Endothelial cell of umbilical vein (primary cell): Measurements from ENCODE around the gene NUSAP1. TPM values are rescaled to one million over a fixed set of nuclear protein-coding genes. Genes with fewer than 3 reads are reported as not detected.
A peak's percentile ranks its signal among the peaks of the same experiment; 100 is the strongest.

ENCODE experiments used
- BruUV-seq: library from RNA; stranded (reverse); fragments of 400-500 nt; replicated peaks from 2 replicates; lab custom pipeline; 2021; lab: Mats Ljungman, UMichigan
- CTCF ChIA-PET: fragments of 300-600, 350-600 bp; sonication (Branson Sonifier 250); formaldehyde crosslinking; loops from one replicate; lab custom pipeline; 2021; ENCODE audit warnings: antibody characterized with exemption, inconsistent platforms; lab: Charles Lee
- POLR2A ChIA-PET: fragments of 300-600, 350-600 bp; sonication (Branson Sonifier 250); formaldehyde crosslinking; loops from one replicate; lab custom pipeline; 2021; ENCODE audit warnings: antibody characterized with exemption, inconsistent platforms; lab: Charles Lee
- DNase-seq: peaks from one replicate; pipeline ENCODE4 v3.0.0-alpha.2; 2011; ENCODE audit warnings: low read depth, low spot score
- FAIRE-seq: peaks from 2 replicates; lab custom pipeline; 2011; peaks lifted over from hg19 to GRCh38; lab: Jason Lieb, UNC
- H2AFZ ChIP-seq: 2 replicates; pipeline ENCODE4 v1.6.0; 2012; ENCODE audit warnings: low read depth, low read length, control low read depth, inconsistent platforms
- H3K27ac ChIP-seq: 2 replicates; pipeline ENCODE4 v1.5.1; 2011; ENCODE audit warnings: low read depth, mild to moderate bottlenecking, control low read depth, low read length, moderate library complexity; ENCODE audit not compliant: insufficient read depth
- H3K27me3 ChIP-seq, 2 experiments: 2 replicates each; pipeline versions ENCODE4 v1.6.0 to v1.6.1; 2011; ENCODE audit warnings: low read length in 2 of 2, mixed read lengths in 1 of 2; ENCODE audit not compliant: control insufficient read depth in 2 of 2, insufficient read depth in 2 of 2
- H3K36me3 ChIP-seq, 2 experiments: 2 replicates in 1 of 2; 3 replicates in 1 of 2; pipeline ENCODE4 v1.5.1; 2011; ENCODE audit warnings: low read length in 2 of 2, mild to moderate bottlenecking in 1 of 2, moderate library complexity in 1 of 2; ENCODE audit not compliant: control insufficient read depth in 2 of 2, insufficient read depth in 2 of 2; ENCODE audit errors: extremely low read depth in 1 of 2
- H3K4me1 ChIP-seq: 3 replicates; pipeline ENCODE4 v1.5.1; 2011; ENCODE audit warnings: mild to moderate bottlenecking, low read length; ENCODE audit not compliant: control insufficient read depth, insufficient read depth; ENCODE audit errors: extremely low read depth
- H3K4me2 ChIP-seq: 2 replicates; pipeline ENCODE4 v1.6.1; 2011; ENCODE audit warnings: low read length, control low read depth, mixed read lengths; ENCODE audit not compliant: insufficient read depth
- H3K4me3 ChIP-seq, 3 experiments: fragments of 200-600 bp in 1 of 3; sonication (generic), shearing (Covaris generic) in 1 of 3; replicated peaks in 1 of 3; 2 replicates each; pipeline ENCODE4 v1.5.1; 2011 to 2016; ENCODE audit warnings: control low read depth in 3 of 3, low read length in 3 of 3, mild to moderate bottlenecking in 2 of 3, inconsistent platforms in 1 of 3, low read depth in 1 of 3, moderate library complexity in 1 of 3; ENCODE audit not compliant: insufficient read depth in 1 of 3
- H3K79me2 ChIP-seq: 2 replicates; pipeline ENCODE4 v1.6.0; 2012; ENCODE audit warnings: low read length, inconsistent platforms; ENCODE audit not compliant: control insufficient read depth, insufficient read depth
- H3K9ac ChIP-seq: replicated peaks from 2 replicates; pipeline ENCODE3; 2011; ENCODE audit warnings: low read length, control low read depth; ENCODE audit not compliant: insufficient read depth; ENCODE audit errors: extremely low read depth
- H3K9me1 ChIP-seq: replicated peaks from 3 replicates; pipeline ENCODE4 v1.6.0; 2011; ENCODE audit warnings: mild to moderate bottlenecking, low read length; ENCODE audit not compliant: control insufficient read depth, insufficient read depth; ENCODE audit errors: extremely low read depth
- H3K9me3 ChIP-seq: replicated peaks from 2 replicates; pipeline ENCODE4 v1.5.1; 2012; ENCODE audit warnings: low read length, inconsistent platforms; ENCODE audit not compliant: control insufficient read depth, insufficient read depth
- H4K20me1 ChIP-seq: replicated peaks from 2 replicates; pipeline ENCODE3; 2011; ENCODE audit warnings: mild to moderate bottlenecking, low read length; ENCODE audit not compliant: control insufficient read depth, insufficient read depth; ENCODE audit errors: extremely low read depth
- CTCF ChIP-seq, 2 donors: IDR thresholded peaks; 1 replicate in 1 of 2; 2 replicates in 1 of 2; pipeline ENCODE4 v1.5.1; 2011; ENCODE audit warnings: low read length in 2 of 2, mild to moderate bottlenecking in 2 of 2, moderate library complexity in 2 of 2, control low read depth in 1 of 2, inconsistent platforms in 1 of 2, low read depth in 1 of 2; ENCODE audit not compliant: insufficient read depth in 1 of 2; ENCODE audit errors: extremely low read depth in 1 of 2
- EZH2 ChIP-seq: IDR thresholded peaks from 2 replicates; pipeline ENCODE4 v1.6.1; 2012; ENCODE audit warnings: borderline replicate concordance, low read depth, mild to moderate bottlenecking, moderate library complexity, low read length, inconsistent platforms; ENCODE audit not compliant: severe bottlenecking
- FOS ChIP-seq: IDR thresholded peaks from 2 replicates; pipeline ENCODE4 v1.6.1; 2011; ENCODE audit warnings: mild to moderate bottlenecking, low read length, moderate library complexity, borderline replicate concordance; ENCODE audit not compliant: insufficient read depth
- GATA2 ChIP-seq: IDR thresholded peaks from 2 replicates; pipeline ENCODE4 v1.7.0; 2011; ENCODE audit warnings: low read depth, mild to moderate bottlenecking, moderate library complexity, mixed read lengths, low read length; ENCODE audit not compliant: insufficient read length, insufficient read depth
- JUN ChIP-seq: IDR thresholded peaks from 2 replicates; pipeline ENCODE4 v1.6.1; 2011; ENCODE audit warnings: borderline replicate concordance, low read depth; ENCODE audit not compliant: insufficient read length, insufficient read depth
- MYC ChIP-seq: IDR thresholded peaks from one replicate; pipeline ENCODE4 v1.6.1; 2011; ENCODE audit warnings: mild to moderate bottlenecking, low read depth, low read length
- POLR2A ChIP-seq: IDR thresholded peaks from 2 replicates; pipeline ENCODE4 v1.6.1; 2012; ENCODE audit warnings: low read depth, mild to moderate bottlenecking, control low read depth, low read length
- POLR2AphosphoS5 ChIP-seq: IDR thresholded peaks from 2 replicates; pipeline ENCODE4 v1.6.1; 2012; ENCODE audit warnings: low read depth, mild to moderate bottlenecking, control low read depth, low read length, moderate library complexity; ENCODE audit not compliant: insufficient read depth
- dilution Hi-C: fragments of 300-500 bp; cut with MboI; formaldehyde crosslinking; loops from one replicate; pipeline ENCODE4 v1.15.0; 2019; ENCODE audit warnings: low sequenced_read_pairs; ENCODE audit not compliant: extremely low pct_ligation_motif_present
- intact Hi-C: fragments of 100-400 bp; cut with micrococcal nuclease; formaldehyde crosslinking; loops from one replicate; pipeline ENCODE4 v1.10.0; 2022
- polyA plus RNA-seq, 4 experiments: library from polyadenylated mRNA; depleted of rRNA in 3 of 4; stranded (reverse) in 3 of 4; unstranded in 1 of 4; fragments of >200 nt; gene quantifications; 2 replicates each; pipeline versions ENCODE4 v1.2.1 to v1.2.3, GENCODE V29; 2011 to 2012; ENCODE audit warnings: missing spikeins in 1 of 4
- total RNA-seq: library from RNA; stranded (reverse); gene quantifications from 2 replicates; pipeline ENCODE4 v1.2.3, GENCODE V29; 2021
- TF ChIP-seq, protein P1 (sequence below): IDR thresholded peaks from 2 replicates; pipeline ENCODE4 v1.6.1; 2011; ENCODE audit not compliant: insufficient read depth, insufficient read length

NUSAP1 gene
- total and polyA plus RNA-seq, 2 donors (not counting 3 experiments of a cell fraction or from before 2014, with no cell fraction given) = 43.0 to 109 TPM

DNA sequence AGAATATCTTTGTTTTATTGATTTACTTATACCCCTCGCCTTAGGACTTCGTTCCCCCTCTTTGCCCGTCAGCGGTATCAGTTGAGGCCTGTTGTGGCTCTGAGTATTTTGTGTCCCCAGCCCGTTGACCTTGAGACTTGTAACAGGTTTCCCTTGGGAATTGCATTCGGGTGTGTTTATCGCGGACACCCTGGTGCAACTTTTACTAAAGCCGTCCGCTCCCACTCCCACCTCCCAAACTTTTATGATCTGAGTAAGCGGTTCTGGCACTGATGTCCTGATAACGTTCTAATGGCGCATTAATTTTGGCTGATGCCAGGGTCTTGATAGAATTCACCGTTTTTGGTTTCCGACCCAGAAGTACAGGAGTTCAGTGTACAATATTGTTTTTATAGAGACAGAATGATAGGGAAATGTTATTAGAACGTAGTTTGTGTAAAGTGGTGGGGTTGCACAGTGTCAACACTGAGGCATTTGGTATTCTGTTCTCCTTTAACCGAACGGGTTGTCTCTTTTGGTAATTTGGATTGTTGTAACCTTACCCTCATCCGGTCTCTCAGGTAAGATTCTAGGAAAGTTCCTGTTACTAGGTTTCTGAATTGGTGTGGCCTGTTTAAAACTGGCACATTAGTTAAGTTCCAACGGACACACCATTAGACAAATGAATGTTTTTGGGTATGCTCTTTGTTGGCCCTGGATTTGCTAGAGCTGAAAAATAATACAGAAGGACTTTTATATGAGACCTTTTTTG is 48.1 kb upstream of the NUSAP1 start:
- H4K20me1 ChIP-seq = no peaks in the 10 kb centered on the region
- CTCF ChIA-PET = interaction anchor here (0.6 to 1.0 kb wide), 2 partner anchors 10 to 367 kb away, joined by 3 read pairs; no protein-coding TSS in a partner anchor
- intact Hi-C loops (loop anchor here (2.0 kb wide), 1 partner anchor 48 kb away; the partner anchor contains the start of genes NUSAP1 and OIP5), dilution Hi-C loops (no loop called here)
- peak overlapping the region; percentile 77 for H3K4me2 ChIP-seq
- no peaks in the 10 kb centered on the region for H3K9me1 ChIP-seq
- peaks cover 49% of the 10 kb centered on the region for H3K79me2 ChIP-seq
- FAIRE-seq (peak; percentile 83), DNase-seq (peak; percentile 54)
- H3K36me3 ChIP-seq = peaks cover 11 to 21% of the 10 kb centered on the region in 2 experiments
- BruUV-seq = TSS peak; percentile 26
- no peaks in the 10 kb centered on the region for H3K9me3 ChIP-seq
- POLR2A ChIA-PET = no interaction called here
- H3K4me3 ChIP-seq = peak overlapping the region; percentile 83 to 96 (median 95)
- H2AFZ ChIP-seq = peak overlapping the region; percentile 94
- no peaks in the 10 kb centered on the region for H3K27me3 ChIP-seq
- peak overlapping the region; percentile 88 for H3K9ac ChIP-seq
- peak; percentile 52 for TF ChIP-seq GATA2
- no peak for TF ChIP-seq CTCF (IDR thresholded peaks at IDR 0.05; ENCODE audit: extremely low read depth in 1 of 2, insufficient read depth in 1 of 2, low read depth in 1 of 2, low read length in 2 of 2)
- peak overlapping the region; percentile 44 for H3K27ac ChIP-seq
- H3K4me1 ChIP-seq = peaks cover 6% of the 10 kb centered on the region

DNA sequence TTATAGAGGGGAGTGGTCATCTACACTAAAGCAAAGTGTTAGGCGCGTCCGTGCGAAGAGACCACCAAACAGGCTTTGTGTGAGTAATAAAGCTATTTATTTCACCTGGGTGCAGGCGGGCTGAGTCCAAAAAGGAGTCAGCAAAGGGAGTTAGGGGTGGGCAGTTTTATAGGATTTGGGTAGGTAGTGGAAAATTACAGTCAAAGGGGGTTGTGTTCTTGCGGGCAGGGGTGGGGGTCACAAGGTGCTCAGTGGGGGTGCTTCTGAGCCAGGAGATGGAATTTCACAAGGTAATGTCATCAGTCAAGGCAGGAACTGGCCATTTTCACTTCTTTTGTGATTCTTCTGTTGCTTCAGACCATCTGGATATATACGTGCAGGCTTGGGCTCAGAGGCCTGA is 47.4 kb upstream of the NUSAP1 start:
- no peak overlapping the region for H2AFZ ChIP-seq
- H3K9me1 ChIP-seq = no peaks in the 10 kb centered on the region
- H3K79me2 ChIP-seq = peaks cover 49% of the 10 kb centered on the region
- dilution Hi-C loops (no loop called here), intact Hi-C loops (loop anchor here (2.0 kb wide), 1 partner anchor 48 kb away; the partner anchor contains the start of genes NUSAP1 and OIP5)
- H3K36me3 ChIP-seq = peaks cover 6 to 21% of the 10 kb centered on the region in 2 experiments
- FAIRE-seq (no peak), DNase-seq (no peak)
- POLR2A ChIA-PET = no interaction called here
- CTCF ChIA-PET = interaction anchor here (1.0 kb wide), 1 partner anchor 10 kb away, joined by 3 read pairs; no protein-coding TSS in a partner anchor
- TF ChIP-seq, protein P1, sequence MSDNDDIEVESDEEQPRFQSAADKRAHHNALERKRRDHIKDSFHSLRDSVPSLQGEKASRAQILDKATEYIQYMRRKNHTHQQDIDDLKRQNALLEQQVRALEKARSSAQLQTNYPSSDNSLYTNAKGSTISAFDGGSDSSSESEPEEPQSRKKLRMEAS = no peak
- TF ChIP-seq MYC (no peak), CTCF (IDR thresholded peaks at IDR 0.05; ENCODE audit: extremely low read depth in 1 of 2, insufficient read depth in 1 of 2, low read depth in 1 of 2, low read length in 2 of 2) (no peak), POLR2AphosphoS5 (no peak), JUN (no peak), POLR2A (no peak), FOS (no peak), EZH2 (no peak), GATA2 (no peak)
- H3K27me3 ChIP-seq = no peaks in the 10 kb centered on the region
- no TSS peak for BruUV-seq
- peaks cover 6% of the 10 kb centered on the region for H3K4me1 ChIP-seq
- H3K27ac ChIP-seq = no peak overlapping the region
- no peaks in the 10 kb centered on the region for H3K9me3 ChIP-seq
- H4K20me1 ChIP-seq = no peaks in the 10 kb centered on the region
- peak overlapping the region; percentile 77 for H3K4me2 ChIP-seq
- peak overlapping the region; percentile 88 for H3K9ac ChIP-seq
- peak overlapping the region; percentile 83 to 96 (median 95) for H3K4me3 ChIP-seq
